Cardiac muscle cell (in vitro differentiated cells and primary cell): ENCODE measurements around the gene RBM15B. TPM values are rescaled to one million over a fixed set of nuclear protein-coding genes. Genes with fewer than 3 reads are reported as not detected.

Experiments used
- DNase-seq, 2 donors: peaks; one replicate each; pipeline versions ENCODE4 v3.0.0 to v3.0.0-alpha.2; 2010 to 2017; ENCODE audit warnings: low read depth in 1 of 2, low spot score in 1 of 2
- H3K27ac ChIP-seq: fragments of 200-600 bp; sonication (generic); 2 replicates; pipeline ENCODE4 v1.5.1; 2016
- H3K27me3 ChIP-seq: fragments of 200-600 bp; sonication (generic); 2 replicates; pipeline ENCODE4 v1.6.0; 2016; ENCODE audit warnings: control low read depth
- H3K36me3 ChIP-seq: fragments of 200-600 bp; sonication (generic); 2 replicates; pipeline ENCODE4 v1.5.1; 2016; ENCODE audit warnings: control low read depth
- H3K4me1 ChIP-seq: fragments of 200-600 bp; sonication (generic); 2 replicates; pipeline ENCODE4 v1.8.1; 2017; ENCODE audit warnings: low read depth, mild to moderate bottlenecking, mixed run types
- H3K4me3 ChIP-seq: fragments of 200-600 bp; sonication (generic); 2 replicates; pipeline ENCODE4 v1.5.1; 2016; ENCODE audit warnings: mild to moderate bottlenecking
- H3K9me3 ChIP-seq: fragments of 200-600 bp; sonication (generic); 2 replicates; pipeline ENCODE4 v1.5.1; 2017; ENCODE audit warnings: low read depth, mild to moderate bottlenecking, control low read depth
- polyA plus RNA-seq: library from polyadenylated mRNA; unstranded; fragments of >200 nt; fragmentation: Nextera tagmentation; extraction: Ambion mirVana; gene quantifications from 2 replicates; pipeline ENCODE4 v1.2.1, GENCODE V29; 2016
- total RNA-seq: library from RNA; depleted of rRNA; stranded (reverse); fragments of >200 nt; gene quantifications from 2 replicates; pipeline ENCODE4 v1.2.3, GENCODE V29; 2016
- TF ChIP-seq, protein P1 (sequence below): IDR thresholded peaks from 2 replicates; pipeline ENCODE4 v1.5.1; 2012; ENCODE audit warnings: low read depth, mild to moderate bottlenecking, low read length

RBM15B gene
- total and polyA plus RNA-seq, 2 experiments from 2014 or later = 37.9 to 55.8 TPM

DNA sequence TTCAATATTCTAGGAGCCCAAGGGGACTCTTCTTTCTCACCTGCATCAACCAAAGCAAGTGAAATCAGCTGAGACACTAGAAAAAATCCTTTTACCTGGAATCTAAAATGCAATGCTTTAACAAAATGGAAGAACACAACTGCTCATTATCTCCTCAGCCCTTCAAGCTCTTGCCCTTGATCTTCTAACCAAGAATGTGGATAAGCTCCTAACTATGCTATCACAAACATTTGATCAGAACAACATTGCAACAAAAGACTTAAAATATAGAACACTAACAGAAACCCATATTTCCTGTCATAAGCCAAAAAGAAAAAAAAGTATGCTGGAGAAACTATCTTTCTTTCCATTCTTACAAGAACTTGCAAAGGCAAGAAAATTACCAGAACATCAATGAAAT, 12.6 kb downstream of the RBM15B start:
- no peak overlapping the region for H3K27ac ChIP-seq
- peaks cover 15% of the 10 kb centered on the region for H3K4me1 ChIP-seq
- H3K27me3 ChIP-seq = no peaks in the 10 kb centered on the region
- H3K4me3 ChIP-seq = no peak overlapping the region
- peaks cover 11% of the 10 kb centered on the region for H3K36me3 ChIP-seq
- TF ChIP-seq, protein P1, sequence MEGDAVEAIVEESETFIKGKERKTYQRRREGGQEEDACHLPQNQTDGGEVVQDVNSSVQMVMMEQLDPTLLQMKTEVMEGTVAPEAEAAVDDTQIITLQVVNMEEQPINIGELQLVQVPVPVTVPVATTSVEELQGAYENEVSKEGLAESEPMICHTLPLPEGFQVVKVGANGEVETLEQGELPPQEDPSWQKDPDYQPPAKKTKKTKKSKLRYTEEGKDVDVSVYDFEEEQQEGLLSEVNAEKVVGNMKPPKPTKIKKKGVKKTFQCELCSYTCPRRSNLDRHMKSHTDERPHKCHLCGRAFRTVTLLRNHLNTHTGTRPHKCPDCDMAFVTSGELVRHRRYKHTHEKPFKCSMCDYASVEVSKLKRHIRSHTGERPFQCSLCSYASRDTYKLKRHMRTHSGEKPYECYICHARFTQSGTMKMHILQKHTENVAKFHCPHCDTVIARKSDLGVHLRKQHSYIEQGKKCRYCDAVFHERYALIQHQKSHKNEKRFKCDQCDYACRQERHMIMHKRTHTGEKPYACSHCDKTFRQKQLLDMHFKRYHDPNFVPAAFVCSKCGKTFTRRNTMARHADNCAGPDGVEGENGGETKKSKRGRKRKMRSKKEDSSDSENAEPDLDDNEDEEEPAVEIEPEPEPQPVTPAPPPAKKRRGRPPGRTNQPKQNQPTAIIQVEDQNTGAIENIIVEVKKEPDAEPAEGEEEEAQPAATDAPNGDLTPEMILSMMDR = no peak
- no peaks in the 10 kb centered on the region for H3K9me3 ChIP-seq
- no peak for DNase-seq

DNA sequence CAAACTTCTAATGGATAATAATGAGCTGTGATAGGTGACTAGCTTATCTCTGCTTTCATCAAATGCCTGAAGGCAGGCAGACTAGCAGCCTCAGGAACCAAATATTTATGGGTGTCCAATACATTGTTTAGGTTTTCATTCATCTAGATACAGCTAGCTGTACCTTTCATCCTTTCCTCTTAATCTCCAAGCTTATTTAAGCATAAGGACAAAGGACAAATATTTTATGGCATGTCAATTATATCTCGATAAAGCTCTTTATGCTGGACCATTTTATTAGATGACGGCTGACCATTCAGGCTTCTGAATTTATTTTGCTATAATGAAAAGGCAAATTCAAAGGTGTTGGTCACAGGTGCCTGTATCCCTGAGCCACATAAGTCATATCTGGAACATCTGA, 16.9 kb downstream of the RBM15B start:
- Histone ChIP-seq H3K27me3 (no peaks in the 10 kb centered on the region), H3K4me3 (no peak overlapping the region), H3K36me3 (peaks cover 9% of the 10 kb centered on the region), H3K9me3 (no peaks in the 10 kb centered on the region), H3K4me1 (peaks cover 19% of the 10 kb centered on the region), H3K27ac (no peak overlapping the region)
- DNase-seq = no peak
- TF ChIP-seq, protein P1 = no peak

DNA sequence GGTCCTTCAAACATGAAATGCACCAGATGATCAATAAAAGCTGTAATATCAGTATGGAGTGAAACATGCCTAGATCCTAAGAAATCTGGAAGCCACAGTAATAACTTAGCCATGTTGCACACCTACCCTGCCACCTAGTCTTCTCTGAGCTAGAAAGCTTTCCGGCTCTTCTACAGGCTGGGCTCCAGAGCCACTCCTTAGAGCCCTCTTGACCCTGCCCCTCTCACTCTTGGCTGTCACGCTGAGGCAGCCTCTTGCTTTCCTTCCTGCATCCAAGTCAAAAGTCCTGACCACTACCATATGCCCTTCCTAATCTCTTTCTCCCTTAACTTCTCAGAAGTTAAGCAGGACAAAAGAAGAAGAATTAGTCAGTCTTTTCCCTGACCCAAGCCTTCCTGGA, 17.7 kb downstream of the RBM15B start:
- H3K4me1 ChIP-seq = peaks cover 14% of the 10 kb centered on the region
- H3K9me3 ChIP-seq = no peaks in the 10 kb centered on the region
- peak overlapping the region; percentile 12 for H3K27ac ChIP-seq
- TF ChIP-seq, protein P1 = no peak
- DNase-seq = peak in 1 of 2 donors; percentile 33
- H3K36me3 ChIP-seq = peaks cover 17% of the 10 kb centered on the region
- H3K27me3 ChIP-seq = no peaks in the 10 kb centered on the region
- H3K4me3 ChIP-seq = no peak overlapping the region

DNA sequence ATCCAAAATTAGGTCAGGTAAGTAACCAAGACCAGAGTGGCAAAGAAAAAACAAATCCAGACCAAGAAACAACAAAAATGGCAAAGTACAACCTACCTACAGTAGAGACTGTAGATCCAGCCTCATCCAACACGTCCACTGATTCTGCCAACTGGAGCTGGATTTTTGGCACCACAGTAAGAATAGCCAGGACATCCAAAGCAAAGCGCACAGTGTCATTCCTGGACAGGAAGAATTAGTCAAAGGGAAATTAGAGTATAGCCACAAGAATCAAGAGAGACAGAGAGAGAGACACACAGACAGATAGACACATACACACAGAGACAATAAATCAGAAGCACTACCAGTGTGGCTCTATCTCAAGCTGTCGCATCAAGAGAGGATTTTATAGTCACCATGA, 31.1 kb downstream of the RBM15B start:
- peaks cover 34% of the 10 kb centered on the region for H3K36me3 ChIP-seq
- H3K4me3 ChIP-seq = no peak overlapping the region
- no peaks in the 10 kb centered on the region for H3K9me3 ChIP-seq
- H3K27ac ChIP-seq = no peak overlapping the region
- no peak for DNase-seq
- no peaks in the 10 kb centered on the region for H3K4me1 ChIP-seq
- TF ChIP-seq, protein P1 = no peak
- no peaks in the 10 kb centered on the region for H3K27me3 ChIP-seq

DNA sequence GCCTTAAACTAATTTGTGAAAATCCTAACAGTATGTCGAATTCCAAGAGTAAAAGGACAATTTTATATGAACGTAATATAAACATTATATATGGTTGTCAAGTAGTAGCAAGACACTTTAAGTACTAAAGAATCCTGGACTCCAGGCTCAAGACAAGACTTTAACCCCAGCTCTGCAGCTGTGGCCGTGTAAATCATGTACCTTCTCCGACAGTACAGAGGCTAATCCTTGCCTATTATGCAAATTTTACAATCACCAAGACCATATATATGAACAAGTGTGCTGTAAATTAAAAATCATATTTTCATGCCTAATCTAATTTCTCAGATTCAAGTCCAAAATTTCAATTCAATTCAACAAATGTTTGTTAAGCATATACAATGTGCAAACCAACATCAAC, 35.8 kb downstream of the RBM15B start:
- TF ChIP-seq, protein P1 = no peak
- Histone ChIP-seq H3K36me3 (peaks cover 48% of the 10 kb centered on the region), H3K27me3 (no peaks in the 10 kb centered on the region), H3K4me3 (no peak overlapping the region), H3K4me1 (no peaks in the 10 kb centered on the region), H3K27ac (no peak overlapping the region), H3K9me3 (no peaks in the 10 kb centered on the region)
- no peak for DNase-seq

DNA sequence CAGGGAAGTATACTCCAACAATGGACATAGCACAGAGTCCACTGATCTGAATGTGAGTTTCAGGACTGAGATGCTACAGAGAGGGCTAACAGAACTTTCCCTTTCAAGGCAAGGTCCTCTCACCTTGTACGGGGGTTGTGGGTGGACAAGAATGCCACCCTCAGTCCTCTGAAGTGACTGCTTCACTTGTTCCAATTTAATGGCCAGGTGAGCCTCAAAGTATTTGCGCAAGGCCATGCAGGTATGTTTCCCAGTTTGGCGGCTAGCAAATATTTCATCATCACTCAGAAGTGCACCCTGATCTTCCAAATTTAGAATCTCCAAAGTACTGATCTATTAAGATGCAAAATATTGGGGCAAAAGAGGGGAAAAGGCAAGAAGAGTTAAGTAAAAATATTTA, 38.1 kb downstream of the RBM15B start:
- no peak for DNase-seq
- peak overlapping the region; percentile 43 for H3K27ac ChIP-seq
- H3K4me3 ChIP-seq = no peak overlapping the region
- no peaks in the 10 kb centered on the region for H3K4me1 ChIP-seq
- peaks cover 52% of the 10 kb centered on the region for H3K36me3 ChIP-seq
- H3K9me3 ChIP-seq = no peaks in the 10 kb centered on the region
- TF ChIP-seq, protein P1 = no peak
- no peaks in the 10 kb centered on the region for H3K27me3 ChIP-seq
